Measurements from ENCODE around the gene TTLL9.

The TTLL9 gene

GRCh38 chr20:31872406-31872805 lies 2.0 kb downstream of the TTLL9 start:
- no peak for TF ChIP-seq ZFX (IDR thresholded peaks at IDR 0.05)
- TF ChIP-seq CTCF (conservative IDR thresholded peaks at IDR 0.05) = no peak
- H3K27ac ChIP-seq = no peak overlapping the region

GRCh38 chr20:31875671-31876070 lies 5.2 kb downstream of the TTLL9 start:
- no peak overlapping the region for H3K27ac ChIP-seq
- no peak for TF ChIP-seq CTCF (conservative IDR thresholded peaks at IDR 0.05)

- TF ChIP-seq ZFX (IDR thresholded peaks at IDR 0.05) (no peak), CTCF (conservative IDR thresholded peaks at IDR 0.05) (no peak)
- H3K27ac ChIP-seq = no peak overlapping the region
These were observed 7.2 kb downstream of the TTLL9 start for GRCh38 chr20:31877684-31878083.

- peak overlapping the region; percentile 49 for H3K27ac ChIP-seq
- TF ChIP-seq CTCF (conservative IDR thresholded peaks at IDR 0.05) (no peak), ZFX (IDR thresholded peaks at IDR 0.05) (no peak)
These were observed 8.9 kb downstream of the TTLL9 start for GRCh38 chr20:31879143-31879987.

GRCh38 chr20:31881945-31882344 lies 11.5 kb downstream of the TTLL9 start:
- TF ChIP-seq CTCF (conservative IDR thresholded peaks at IDR 0.05) (no peak), ZFX (IDR thresholded peaks at IDR 0.05) (no peak)
- H3K27ac ChIP-seq = no peak overlapping the region

GRCh38 chr20:31883829-31884228 lies 13.4 kb downstream of the TTLL9 start:
- no peak for TF ChIP-seq ZFX (IDR thresholded peaks at IDR 0.05)
- TF ChIP-seq CTCF (conservative IDR thresholded peaks at IDR 0.05) = no peak
- no peak overlapping the region for H3K27ac ChIP-seq

GRCh38 chr20:31890646-31891045 lies 20.2 kb downstream of the TTLL9 start:
- TF ChIP-seq ZFX (IDR thresholded peaks at IDR 0.05) (no peak), CTCF (conservative IDR thresholded peaks at IDR 0.05) (no peak)
- no peak overlapping the region for H3K27ac ChIP-seq
